ENCODE results near the gene DISC1. TPM values are rescaled to one million over a fixed set of nuclear protein-coding genes. Genes with fewer than 3 reads are reported as not detected.

DISC1 gene
- total RNA-seq, 1 donor from 2014 or later, result 13.6 TPM

GRCh38 chr1:231998791-231999190 lies 372.2 kb downstream of the DISC1 start:
- TF ChIP-seq, protein P1, sequence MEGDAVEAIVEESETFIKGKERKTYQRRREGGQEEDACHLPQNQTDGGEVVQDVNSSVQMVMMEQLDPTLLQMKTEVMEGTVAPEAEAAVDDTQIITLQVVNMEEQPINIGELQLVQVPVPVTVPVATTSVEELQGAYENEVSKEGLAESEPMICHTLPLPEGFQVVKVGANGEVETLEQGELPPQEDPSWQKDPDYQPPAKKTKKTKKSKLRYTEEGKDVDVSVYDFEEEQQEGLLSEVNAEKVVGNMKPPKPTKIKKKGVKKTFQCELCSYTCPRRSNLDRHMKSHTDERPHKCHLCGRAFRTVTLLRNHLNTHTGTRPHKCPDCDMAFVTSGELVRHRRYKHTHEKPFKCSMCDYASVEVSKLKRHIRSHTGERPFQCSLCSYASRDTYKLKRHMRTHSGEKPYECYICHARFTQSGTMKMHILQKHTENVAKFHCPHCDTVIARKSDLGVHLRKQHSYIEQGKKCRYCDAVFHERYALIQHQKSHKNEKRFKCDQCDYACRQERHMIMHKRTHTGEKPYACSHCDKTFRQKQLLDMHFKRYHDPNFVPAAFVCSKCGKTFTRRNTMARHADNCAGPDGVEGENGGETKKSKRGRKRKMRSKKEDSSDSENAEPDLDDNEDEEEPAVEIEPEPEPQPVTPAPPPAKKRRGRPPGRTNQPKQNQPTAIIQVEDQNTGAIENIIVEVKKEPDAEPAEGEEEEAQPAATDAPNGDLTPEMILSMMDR (IDR thresholded peaks at IDR 0.05), result no peak
- no peaks in the 10 kb centered on the region for H3K36me3 ChIP-seq
- intact Hi-C loops (cut with DNase I), result no loop called here
- no peaks in the 10 kb centered on the region for H3K27me3 ChIP-seq (ENCODE audit: low read depth)
- no peaks in the 10 kb centered on the region for H3K9me3 ChIP-seq
- DNase-seq (no peak), ATAC-seq (no peak)
- no peak overlapping the region for H3K4me3 ChIP-seq
- no peaks in the 10 kb centered on the region for H3K4me1 ChIP-seq
- H3K27ac ChIP-seq, result no peak overlapping the region

DNA sequence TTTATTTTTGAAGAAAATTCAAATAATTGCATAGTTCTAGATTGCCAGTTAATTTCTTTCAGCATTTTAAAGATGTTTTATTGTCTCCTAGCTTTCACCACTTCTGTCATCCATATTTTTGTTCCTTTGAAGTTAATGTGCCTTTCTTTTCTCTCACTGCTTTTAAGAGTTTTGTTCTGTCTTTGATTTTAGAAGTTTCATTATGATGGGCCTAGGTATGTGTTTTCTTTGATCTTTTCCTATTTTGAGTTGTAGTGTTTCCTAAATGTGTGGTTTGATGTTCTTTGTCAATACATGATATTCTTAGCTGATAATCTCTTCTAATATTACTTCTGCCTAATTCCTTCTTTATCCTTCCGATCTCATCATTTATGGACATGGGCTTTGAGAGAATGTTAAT lies 378.7 kb downstream of the DISC1 start:
- no peaks in the 10 kb centered on the region for H3K9me3 ChIP-seq
- no peaks in the 10 kb centered on the region for H3K36me3 ChIP-seq
- no peaks in the 10 kb centered on the region for H3K4me1 ChIP-seq
- no peak for ATAC-seq
- H3K27ac ChIP-seq, result no peak overlapping the region
- no peak overlapping the region for H3K4me3 ChIP-seq
- intact Hi-C loops (cut with DNase I), result no loop called here
- no peaks in the 10 kb centered on the region for H3K27me3 ChIP-seq (ENCODE audit: low read depth)
- TF ChIP-seq, protein P1 (IDR thresholded peaks at IDR 0.05), result no peak
- DNase-seq, result no peak

GRCh38 chr1:232009741-232010140 lies 383.2 kb downstream of the DISC1 start:
- H3K9me3 ChIP-seq, result no peaks in the 10 kb centered on the region
- H3K4me3 ChIP-seq, result no peak overlapping the region
- DNase-seq (no peak), ATAC-seq (no peak)
- peaks cover 13% of the 10 kb centered on the region for H3K4me1 ChIP-seq
- no peaks in the 10 kb centered on the region for H3K27me3 ChIP-seq (ENCODE audit: low read depth)
- no peaks in the 10 kb centered on the region for H3K36me3 ChIP-seq
- TF ChIP-seq, protein P1 (IDR thresholded peaks at IDR 0.05), result no peak
- H3K27ac ChIP-seq, result no peak overlapping the region
- intact Hi-C loops (cut with DNase I), result no loop called here

DNA sequence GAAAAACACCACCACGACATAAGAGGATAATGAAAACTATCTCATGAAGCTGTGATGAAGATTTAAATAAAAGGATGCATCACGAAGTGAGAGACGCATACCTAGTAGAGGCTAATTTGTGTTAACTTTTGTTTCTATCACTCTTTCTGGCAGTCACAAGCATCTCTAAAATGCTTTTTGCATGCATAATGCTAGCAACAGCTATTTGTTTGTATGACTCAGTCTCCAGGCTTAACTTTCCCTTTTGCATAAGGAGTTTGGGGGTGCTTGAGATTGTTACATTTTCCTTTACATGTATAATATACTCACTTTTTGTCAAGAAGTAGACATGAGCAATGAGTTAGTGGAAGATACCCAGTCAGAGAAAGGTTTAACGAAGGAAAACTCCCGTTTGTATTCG lies 385.4 kb downstream of the DISC1 start:
- intact Hi-C loops (cut with DNase I), result no loop called here
- DNase-seq, result no peak
- H3K27ac ChIP-seq, result no peak overlapping the region

DNA sequence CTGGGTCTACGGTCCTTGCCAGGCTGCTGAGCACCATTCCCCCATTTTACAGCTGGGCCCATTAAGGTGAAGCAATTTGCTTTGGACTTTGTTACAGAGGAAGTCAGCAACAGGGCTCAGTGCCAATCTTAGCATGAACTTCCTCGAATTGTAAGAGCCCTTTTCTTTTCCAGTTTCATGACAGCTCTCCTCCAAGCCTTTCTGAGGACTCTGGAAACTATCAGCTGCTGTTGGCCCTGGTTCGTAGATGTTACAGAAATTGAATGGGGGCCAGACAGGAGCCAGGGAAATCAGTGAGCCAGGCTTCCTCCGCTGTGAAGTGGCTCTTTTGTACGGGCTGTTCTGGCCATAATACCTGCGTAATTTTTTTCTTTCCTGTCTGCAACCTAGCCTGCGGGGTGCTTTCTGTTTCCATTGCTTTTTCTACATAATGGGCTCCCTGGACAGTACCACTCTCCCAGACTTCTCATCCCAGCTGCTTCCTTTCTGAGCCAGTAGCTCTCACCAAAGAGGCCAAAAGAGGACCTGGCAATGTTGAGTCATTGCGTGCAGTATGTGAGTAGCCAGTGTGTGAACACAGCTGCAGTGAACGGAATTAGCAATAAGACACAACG lies 386.3 kb downstream of the DISC1 start:
- ATAC-seq (peak; percentile 70 to 78), DNase-seq (no peak)
- Histone ChIP-seq H3K4me1 (peaks cover 13% of the 10 kb centered on the region), H3K27me3 (ENCODE audit: low read depth) (no peaks in the 10 kb centered on the region), H3K36me3 (no peaks in the 10 kb centered on the region), H3K9me3 (no peaks in the 10 kb centered on the region), H3K27ac (peak overlapping the region; percentile 46), H3K4me3 (peak overlapping the region; percentile 10)
- intact Hi-C loops (cut with DNase I), result no loop called here
- TF ChIP-seq, protein P1 (IDR thresholded peaks at IDR 0.05), result no peak

More for the DNA sequence above, 385.4 kb downstream of the DISC1 start:
- TF ChIP-seq, protein P1 (IDR thresholded peaks at IDR 0.05), result no peak
- H3K4me3 ChIP-seq, result no peak overlapping the region
- ATAC-seq, result no peak
- no peaks in the 10 kb centered on the region for H3K9me3 ChIP-seq
- no peaks in the 10 kb centered on the region for H3K27me3 ChIP-seq (ENCODE audit: low read depth)
- peaks cover 13% of the 10 kb centered on the region for H3K4me1 ChIP-seq
- no peaks in the 10 kb centered on the region for H3K36me3 ChIP-seq

Measured in lower lobe of right lung (tissue), 2 donors.